GM15510 (cell line): Measurements from ENCODE around the gene GPR21.

Source experiments
- POLR2A ChIP-seq: IDR thresholded peaks from 3 replicates; pipeline ENCODE4 v1.6.1; 2011; ENCODE audit warnings: borderline replicate concordance; ENCODE audit not compliant: insufficient read length; ENCODE audit errors: extremely low read depth

The GPR21 gene

GRCh38 chr9:123026425-123026824 is 7.0 kb upstream of the GPR21 start:
- no peak for TF ChIP-seq POLR2A

- no peak for TF ChIP-seq POLR2A
These were observed 6.0 kb upstream of the GPR21 start for GRCh38 chr9:123027517-123027916.

- no peak for TF ChIP-seq POLR2A
These were observed 5.3 kb upstream of the GPR21 start for GRCh38 chr9:123028136-123028535.

GRCh38 chr9:123028973-123029372 is 4.5 kb upstream of the GPR21 start:
- no peak for TF ChIP-seq POLR2A

GRCh38 chr9:123031963-123032362 is 1.5 kb upstream of the GPR21 start:
- no peak for TF ChIP-seq POLR2A

- TF ChIP-seq POLR2A = no peak
These were observed 566 bp downstream of the GPR21 start for GRCh38 chr9:123033864-123034601.

GRCh38 chr9:123034881-123035510 is 1.5 kb downstream of the GPR21 start:
- TF ChIP-seq POLR2A = no peak

- no peak for TF ChIP-seq POLR2A
These were observed 2.3 kb downstream of the GPR21 start for GRCh38 chr9:123035791-123036190.

- no peak for TF ChIP-seq POLR2A
These were observed 3.6 kb downstream of the GPR21 start for GRCh38 chr9:123036893-123037545.

- TF ChIP-seq POLR2A = no peak
These were observed 6.3 kb downstream of the GPR21 start for GRCh38 chr9:123039617-123040219.

- no peak for TF ChIP-seq POLR2A
These were observed 7.3 kb downstream of the GPR21 start for GRCh38 chr9:123040801-123041200.

- TF ChIP-seq POLR2A = no peak
These were observed 8.0 kb downstream of the GPR21 start for GRCh38 chr9:123041489-123041888.

GRCh38 chr9:123043081-123043939 is 9.8 kb downstream of the GPR21 start:
- no peak for TF ChIP-seq POLR2A

- TF ChIP-seq POLR2A = no peak
These were observed 11.1 kb downstream of the GPR21 start for GRCh38 chr9:123044586-123044985.
